Psoas muscle (tissue), 8 donors: ENCODE results near the gene SERTAD4. TPM values are rescaled to one million over a fixed set of nuclear protein-coding genes. Genes with fewer than 3 reads are reported as not detected.

ENCODE experiments used
- ATAC-seq, 4 donors: fragments of 200-7000 bp; cut with Tn5 transposase; one replicate each; pipeline ENCODE4 v1.9.1; 2020; ENCODE audit warnings: moderate library complexity in 3 of 4, mild to moderate bottlenecking in 2 of 4
- DNase-seq, 2 donors: peaks; one replicate each; pipeline ENCODE4 v3.0.0-alpha.2; 2020
- H3K27ac ChIP-seq: fragments of 200-600 bp; one replicate; pipeline ENCODE4 v1.8.0; 2022
- H3K27me3 ChIP-seq, 3 donors: fragments of 200-600 bp in 1 of 3; one replicate each; pipeline versions ENCODE4 v1.6.1 to v1.8.0; 2013 to 2022; ENCODE audit warnings: low read length in 2 of 3, mild to moderate bottlenecking in 2 of 3, moderate library complexity in 1 of 3; ENCODE audit not compliant: insufficient read depth in 3 of 3
- H3K36me3 ChIP-seq, 2 donors: fragments of 200-600 bp in 1 of 2; one replicate each; pipeline versions ENCODE4 v1.6.1 to v1.8.0; 2013 to 2022; ENCODE audit warnings: low read depth in 1 of 2, mild to moderate bottlenecking in 1 of 2, moderate library complexity in 1 of 2; ENCODE audit not compliant: insufficient read depth in 1 of 2
- H3K4me1 ChIP-seq: fragments of 200-600 bp; one replicate; pipeline ENCODE4 v1.8.0; 2022
- H3K4me3 ChIP-seq: fragments of 200-600 bp; one replicate; pipeline ENCODE4 v1.8.0; 2022; ENCODE audit warnings: mild to moderate bottlenecking
- H3K9me3 ChIP-seq: fragments of 200-600 bp; one replicate; pipeline ENCODE4 v1.8.0; 2022
- WGBS, 3 donors: extraction: QIAGEN DNeasy Blood & Tissue Kit; methylation state at CpG; one replicate each; pipeline versions ENCODE4 v1.1.6 to v1.1.7; 2013; 5-methylcytosine and 5-hydroxymethylcytosine counted together
- intact Hi-C, 2 donors: fragments of 100-400 bp; cut with DNase I; formaldehyde crosslinking; loops; one replicate each; pipeline versions ENCODE4 v1.11.0 to v1.14.2; 2022
- polyA plus RNA-seq, 3 donors: library from polyadenylated mRNA; stranded (reverse); fragments of 200-250 nt; gene quantifications; one replicate each; pipeline ENCODE4 v1.2.3, GENCODE V29; 2013
- total RNA-seq, 4 donors: library from RNA; stranded (reverse); fragmentation: NEBNext Ultra II Directional in 2 of 4; extraction: Animal tissue kit (Norgen Biotek cat#: 25700) in 2 of 4; gene quantifications; one replicate each; pipeline versions ENCODE4 v1.2.1 to v1.2.4, GENCODE V29; 2021 to 2023
- TF ChIP-seq, protein P1 (sequence below): fragments of 200-600 bp; IDR thresholded peaks from one replicate; pipeline ENCODE4 v1.8.0; 2022; ENCODE audit warnings: antibody characterized with exemption
- donor health status: healthy with polysubstance abuse.
- donor health status: DM: no; HTN: no; CAD: no; lungs with moderate emphysema.
- donor health status: Bipolar disorder and iron deficiency.
- donor health status: healthy.
- donor health status: DM: yes; HTN: yes; CAD: no.
- donor health status: DM: no; HTN: no; CAD: no.
- donor health status: DM: no; HTN: no; CAD: no.
- donor health status: DM: yes; HTN: yes; CAD: no.

The SERTAD4 gene
- total and polyA plus RNA-seq, 7 donors, result 0.12 to 1.3 (median 0.25) TPM

DNA sequence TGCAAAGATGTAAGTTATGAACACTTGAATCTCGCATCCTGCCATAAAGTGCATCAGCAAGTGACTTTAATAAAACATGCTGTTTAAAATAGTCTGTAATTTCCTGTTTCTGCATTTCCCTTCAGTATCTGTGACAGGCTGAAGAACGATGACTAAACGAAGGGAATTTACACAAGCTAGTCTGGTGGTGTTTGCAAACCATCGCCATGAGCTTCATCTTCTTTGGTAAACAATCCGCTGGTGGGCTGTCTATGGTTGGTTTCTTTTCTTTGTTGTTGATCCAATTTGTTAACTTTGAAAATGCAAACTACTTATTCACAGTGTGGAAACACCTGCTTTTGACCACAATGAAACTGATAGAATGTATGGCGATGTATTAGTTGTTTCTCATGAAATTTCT lies 13.9 kb downstream of the SERTAD4 start:
- Histone ChIP-seq H3K27ac (no peak overlapping the region), H3K27me3 (peaks cover 0 to 25% (median 4%) of the 10 kb centered on the region in 3 donors), H3K36me3 (no peaks in the 10 kb centered on the region), H3K4me3 (no peak overlapping the region), H3K4me1 (no peaks in the 10 kb centered on the region), H3K9me3 (no peaks in the 10 kb centered on the region)
- intact Hi-C loops, result no loop called here
- TF ChIP-seq, protein P1, sequence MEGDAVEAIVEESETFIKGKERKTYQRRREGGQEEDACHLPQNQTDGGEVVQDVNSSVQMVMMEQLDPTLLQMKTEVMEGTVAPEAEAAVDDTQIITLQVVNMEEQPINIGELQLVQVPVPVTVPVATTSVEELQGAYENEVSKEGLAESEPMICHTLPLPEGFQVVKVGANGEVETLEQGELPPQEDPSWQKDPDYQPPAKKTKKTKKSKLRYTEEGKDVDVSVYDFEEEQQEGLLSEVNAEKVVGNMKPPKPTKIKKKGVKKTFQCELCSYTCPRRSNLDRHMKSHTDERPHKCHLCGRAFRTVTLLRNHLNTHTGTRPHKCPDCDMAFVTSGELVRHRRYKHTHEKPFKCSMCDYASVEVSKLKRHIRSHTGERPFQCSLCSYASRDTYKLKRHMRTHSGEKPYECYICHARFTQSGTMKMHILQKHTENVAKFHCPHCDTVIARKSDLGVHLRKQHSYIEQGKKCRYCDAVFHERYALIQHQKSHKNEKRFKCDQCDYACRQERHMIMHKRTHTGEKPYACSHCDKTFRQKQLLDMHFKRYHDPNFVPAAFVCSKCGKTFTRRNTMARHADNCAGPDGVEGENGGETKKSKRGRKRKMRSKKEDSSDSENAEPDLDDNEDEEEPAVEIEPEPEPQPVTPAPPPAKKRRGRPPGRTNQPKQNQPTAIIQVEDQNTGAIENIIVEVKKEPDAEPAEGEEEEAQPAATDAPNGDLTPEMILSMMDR, result no peak
- WGBS, 3 donors, result 70 to 78% (median 76%) methylated on average over 6 of the region's 6 CpGs
- ATAC-seq, result no peak
- DNase-seq, result no peak

DNA sequence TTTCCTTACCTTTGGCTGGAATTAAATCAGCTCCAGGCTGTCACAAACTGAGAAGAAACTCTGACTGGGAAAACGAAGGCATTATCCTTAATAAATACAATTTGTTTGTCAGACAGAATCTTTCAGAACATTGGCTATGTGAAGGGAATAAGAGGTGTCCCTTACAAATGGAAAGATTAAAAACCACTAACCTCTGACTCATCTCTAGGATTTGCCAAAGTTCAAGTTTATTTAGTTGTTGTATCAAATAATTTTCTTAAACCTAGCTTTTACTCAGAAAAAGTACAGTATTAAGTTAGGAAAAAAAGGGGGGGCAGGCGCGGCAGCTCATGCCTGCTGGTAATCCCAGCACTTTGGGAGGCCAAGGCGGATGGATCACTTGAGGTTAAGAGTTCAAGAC lies 15.7 kb downstream of the SERTAD4 start:
- DNase-seq (no peak), ATAC-seq (no peak)
- no peak overlapping the region for H3K27ac ChIP-seq
- no peaks in the 10 kb centered on the region for H3K4me1 ChIP-seq
- no peaks in the 10 kb centered on the region for H3K36me3 ChIP-seq
- TF ChIP-seq, protein P1, result no peak
- 91 to 97% (median 96%) methylated on average over 4 of the region's 4 CpGs for WGBS, 3 donors
- H3K27me3 ChIP-seq, result peaks cover 0 to 30% (median 3%) of the 10 kb centered on the region in 3 donors
- no peaks in the 10 kb centered on the region for H3K9me3 ChIP-seq
- H3K4me3 ChIP-seq, result no peak overlapping the region
- intact Hi-C loops, result no loop called here

DNA sequence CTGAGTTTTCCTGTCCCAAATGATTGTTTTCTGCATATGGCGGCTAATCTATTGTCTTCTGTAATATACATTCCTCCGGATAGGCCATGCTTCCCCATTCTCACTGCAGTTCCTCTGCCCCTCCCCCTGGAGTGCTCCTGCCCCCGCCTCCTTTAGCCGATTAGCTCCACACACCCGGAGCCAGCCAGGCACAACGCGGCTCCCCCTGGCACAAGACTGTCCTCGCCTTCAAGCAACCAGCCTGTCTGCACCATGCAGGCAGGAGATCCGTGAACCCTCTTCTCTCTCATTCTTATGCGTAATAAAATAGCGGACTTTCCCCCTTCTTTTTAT lies 18.0 kb downstream of the SERTAD4 start:
- no peak overlapping the region for H3K27ac ChIP-seq
- peak overlapping the region; percentile 67 for H3K4me3 ChIP-seq
- no peak for DNase-seq
- H3K27me3 ChIP-seq, result peaks cover 0 to 38% (median 3%) of the 10 kb centered on the region in 3 donors
- TF ChIP-seq, protein P1, result no peak
- 18 to 42% (median 21%) methylated on average over 11 of the region's 11 CpGs for WGBS, 3 donors
- H3K36me3 ChIP-seq, result no peaks in the 10 kb centered on the region
- no peaks in the 10 kb centered on the region for H3K4me1 ChIP-seq
- intact Hi-C loops, result no loop called here
- no peaks in the 10 kb centered on the region for H3K9me3 ChIP-seq
- no peak for ATAC-seq

DNA sequence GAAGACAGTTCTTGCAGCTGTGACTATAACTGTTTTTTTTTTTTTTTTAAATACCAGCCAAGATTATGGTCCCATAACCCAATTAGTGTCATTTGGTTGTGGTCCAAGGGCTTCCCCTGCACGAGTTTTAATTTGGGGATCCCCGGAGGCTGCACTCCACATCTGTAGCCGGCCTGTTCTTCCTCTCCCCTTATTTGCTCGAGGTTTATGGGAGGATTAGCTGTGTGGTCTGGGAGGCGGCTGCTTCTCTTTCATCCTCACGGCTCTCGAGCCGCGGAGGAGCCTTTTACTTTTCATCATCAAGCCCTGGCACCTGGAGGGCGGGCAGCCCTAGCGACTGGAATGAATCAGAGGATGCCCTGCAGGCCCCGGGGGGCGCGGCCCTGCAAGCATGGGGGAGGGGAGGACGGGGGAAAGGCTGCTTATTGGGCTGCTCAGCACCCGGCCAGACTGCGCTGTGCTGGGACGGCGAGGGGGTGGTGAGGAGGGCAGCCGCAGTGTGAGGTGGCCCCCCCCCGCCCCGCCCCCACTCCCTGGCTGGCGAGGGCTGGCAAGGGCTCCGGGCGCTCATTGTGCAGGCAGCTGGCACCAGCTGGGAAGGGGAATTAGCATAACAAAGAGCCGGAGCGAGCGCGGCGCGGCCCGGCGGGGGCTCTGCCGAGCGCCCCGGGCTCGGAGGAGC lies 18.5 kb downstream of the SERTAD4 start:
- ATAC-seq (peak; percentile 35 to 64 (median 43)), DNase-seq (peak in 1 of 2 donors; percentile 34)
- TF ChIP-seq, protein P1, result no peak
- Histone ChIP-seq H3K4me1 (no peaks in the 10 kb centered on the region), H3K36me3 (no peaks in the 10 kb centered on the region), H3K4me3 (peak overlapping the region; percentile 67), H3K9me3 (no peaks in the 10 kb centered on the region), H3K27me3 (peaks cover 0 to 36% (median 3%) of the 10 kb centered on the region in 3 donors), H3K27ac (no peak overlapping the region)
- intact Hi-C loops, result no loop called here
- WGBS, 3 donors, result 1% methylated on average over 32 to 37 of the region's 37 CpGs
